ENCODE data around the gene SYP. TPM values are rescaled to one million over a fixed set of nuclear protein-coding genes. Genes with fewer than 3 reads are reported as not detected.

SYP gene
- total and polyA plus RNA-seq, 8 donors, result 0.89 to 211 (median 3.9) TPM; not detected in 1

- H3K4me1 ChIP-seq, result peaks cover 0 to 6% (median 2%) of the 10 kb centered on the region in 4 donors
- TF ChIP-seq POLR2AphosphoS5 (IDR thresholded peaks at IDR 0.05) (no peak), CTCF (IDR thresholded peaks at IDR 0.05) (no peak), POLR2A (IDR thresholded peaks at IDR 0.05) (no peak), EP300 (IDR thresholded peaks at IDR 0.05) (no peak)
- 61 to 82% (median 76%) methylated on average over 2 to 13 of the region's 13 CpGs for WGBS, 5 donors
- intact Hi-C loops (cut with DNase I; ENCODE audit: low total_unique reads), result no loop called here
- H3K9me3 ChIP-seq, result no peaks in the 10 kb centered on the region
- peaks cover 0 to 10% (median 0%) of the 10 kb centered on the region in 3 donors for H3K27me3 ChIP-seq
- no peak for DNase-seq
- H3K36me3 ChIP-seq, result no peaks in the 10 kb centered on the region
- no peak overlapping the region for H3K4me3 ChIP-seq
- H3K27ac ChIP-seq, result no peak overlapping the region
Observed at GRCh38 chrX:49205443-49205842, 5.5 kb upstream of the SYP start.

GRCh38 chrX:49204709-49205108 lies 4.7 kb upstream of the SYP start:
- H3K27me3 ChIP-seq, result peaks cover 0 to 10% (median 0%) of the 10 kb centered on the region in 3 donors
- TF ChIP-seq EP300 (IDR thresholded peaks at IDR 0.05) (no peak), POLR2A (IDR thresholded peaks at IDR 0.05) (no peak), CTCF (IDR thresholded peaks at IDR 0.05) (no peak), POLR2AphosphoS5 (IDR thresholded peaks at IDR 0.05) (no peak)
- no peak overlapping the region for H3K27ac ChIP-seq
- no peak for DNase-seq
- 44 to 71% (median 49%) methylated on average over 4 of the region's 4 CpGs for WGBS, 5 donors
- H3K4me3 ChIP-seq, result no peak overlapping the region
- intact Hi-C loops (cut with DNase I; ENCODE audit: low total_unique reads), result no loop called here
- H3K4me1 ChIP-seq, result peaks cover 0 to 12% (median 5%) of the 10 kb centered on the region in 4 donors
- no peaks in the 10 kb centered on the region for H3K36me3 ChIP-seq
- no peaks in the 10 kb centered on the region for H3K9me3 ChIP-seq

GRCh38 chrX:49204017-49204416 lies 4.0 kb upstream of the SYP start:
- Histone ChIP-seq H3K4me1 (peaks cover 0 to 19% (median 10%) of the 10 kb centered on the region in 4 donors), H3K36me3 (no peaks in the 10 kb centered on the region), H3K27me3 (peaks cover 0 to 11% (median 0%) of the 10 kb centered on the region in 3 donors), H3K27ac (no peak overlapping the region), H3K9me3 (no peaks in the 10 kb centered on the region), H3K4me3 (no peak overlapping the region)
- WGBS, 5 donors, result 62 to 100% (median 86%) methylated on average over 1 to 6 of the region's 6 CpGs
- intact Hi-C loops (cut with DNase I; ENCODE audit: low total_unique reads), result no loop called here
- DNase-seq, result no peak
- TF ChIP-seq POLR2AphosphoS5 (IDR thresholded peaks at IDR 0.05) (no peak), EP300 (IDR thresholded peaks at IDR 0.05) (no peak), POLR2A (IDR thresholded peaks at IDR 0.05) (no peak), CTCF (IDR thresholded peaks at IDR 0.05) (no peak)

GRCh38 chrX:49203536-49203935 lies 3.5 kb upstream of the SYP start:
- Histone ChIP-seq H3K36me3 (no peaks in the 10 kb centered on the region), H3K4me1 (peaks cover 0 to 22% (median 10%) of the 10 kb centered on the region in 4 donors), H3K27ac (no peak overlapping the region), H3K4me3 (no peak overlapping the region), H3K9me3 (no peaks in the 10 kb centered on the region), H3K27me3 (peaks cover 0 to 14% (median 0%) of the 10 kb centered on the region in 3 donors)
- DNase-seq, result no peak
- WGBS, 5 donors, result 59 to 83% (median 71%) methylated on average over 3 of the region's 3 CpGs
- intact Hi-C loops (cut with DNase I; ENCODE audit: low total_unique reads), result no loop called here
- TF ChIP-seq EP300 (IDR thresholded peaks at IDR 0.05) (no peak), CTCF (IDR thresholded peaks at IDR 0.05) (no peak), POLR2AphosphoS5 (IDR thresholded peaks at IDR 0.05) (no peak), POLR2A (IDR thresholded peaks at IDR 0.05) (no peak)
